HEK293T (cell line): ENCODE data around the gene GRIFIN.
"Not testable (repeated sequence)": the region's sequence is repeated elsewhere in the genome, so short reads cannot be mapped to it uniquely, and the experiment has no call there.

Experiments
- CTCF ChIA-PET: fragments of 350-600 bp; formaldehyde crosslinking; extraction: SDS; loops from one replicate; lab custom pipeline; 2021; ENCODE audit warnings: antibody characterized with exemption, inconsistent platforms; lab: Yijun Ruan, JAX
- POLR2A ChIA-PET: fragments of 350-600 bp; formaldehyde crosslinking; extraction: SDS; loops from one replicate; lab custom pipeline; 2020; ENCODE audit warnings: antibody characterized with exemption, inconsistent platforms; lab: Yijun Ruan, JAX
- DNase-seq: peaks from one replicate; pipeline ENCODE4 v3.0.0; 2012; ENCODE audit warnings: mixed read lengths; ENCODE audit errors: extremely low spot score
- ARNT ChIP-seq: fragments of 450-650 bp; IDR thresholded peaks from 2 replicates; pipeline ENCODE4 v1.6.1; 2017; ENCODE audit warnings: mild to moderate bottlenecking
- BHLHE40 ChIP-seq: fragments of 450-650 bp; IDR thresholded peaks from 2 replicates; pipeline ENCODE4 v1.6.1; 2016; ENCODE audit warnings: mild to moderate bottlenecking, moderate library complexity, borderline replicate concordance
- CTBP1 ChIP-seq: fragments of 450-650 bp; IDR thresholded peaks from 2 replicates; pipeline ENCODE4 v1.6.1; 2016; ENCODE audit warnings: borderline replicate concordance
- ELF4 ChIP-seq: fragments of 450-650 bp; IDR thresholded peaks from 2 replicates; pipeline ENCODE4 v1.6.1; 2017; ENCODE audit warnings: antibody characterized with exemption
- FOXA1 ChIP-seq: fragments of 450-650 bp; IDR thresholded peaks from 2 replicates; pipeline ENCODE4 v1.6.1; 2016; ENCODE audit warnings: mild to moderate bottlenecking
- FOXK2 ChIP-seq: fragments of 450-650 bp; IDR thresholded peaks from 2 replicates; pipeline ENCODE4 v1.6.1; 2016; ENCODE audit warnings: mild to moderate bottlenecking
- FOXM1 ChIP-seq: fragments of 450-650 bp; IDR thresholded peaks from 2 replicates; pipeline ENCODE4 v1.6.1; 2017; ENCODE audit warnings: mild to moderate bottlenecking, borderline replicate concordance
- HDGF ChIP-seq: fragments of 450-650 bp; IDR thresholded peaks from 2 replicates; pipeline ENCODE4 v1.6.1; 2017; ENCODE audit warnings: antibody characterized with exemption, borderline replicate concordance
- L3MBTL2 ChIP-seq: fragments of 450-650 bp; conservative IDR thresholded peaks from 2 replicates; pipeline ENCODE4 v1.6.1; 2016; ENCODE audit warnings: mild to moderate bottlenecking
- LEF1 ChIP-seq: fragments of 450-650 bp; IDR thresholded peaks from 2 replicates; pipeline ENCODE4 v1.6.1; 2017; ENCODE audit warnings: mild to moderate bottlenecking, borderline replicate concordance
- NFRKB ChIP-seq: fragments of 450-650 bp; IDR thresholded peaks from 2 replicates; pipeline ENCODE4 v1.6.1; 2016; ENCODE audit warnings: mild to moderate bottlenecking, moderate library complexity
- SP1 ChIP-seq: fragments of 450-650 bp; IDR thresholded peaks from 2 replicates; pipeline ENCODE4 v1.6.1; 2017
- SUZ12 ChIP-seq: fragments of 450-650 bp; IDR thresholded peaks from 2 replicates; pipeline ENCODE4 v1.6.1; 2016; ENCODE audit warnings: mild to moderate bottlenecking
- TARDBP ChIP-seq: fragments of 450-650 bp; IDR thresholded peaks from 2 replicates; pipeline ENCODE4 v1.6.1; 2016
- ZNF384 ChIP-seq: fragments of 450-650 bp; IDR thresholded peaks from 2 replicates; pipeline ENCODE4 v1.6.1; 2016
- TF ChIP-seq, protein P1 (sequence below): fragments of 450-650 bp; IDR thresholded peaks from 2 replicates; pipeline ENCODE4 v1.6.1; 2016

The GRIFIN gene

DNA sequence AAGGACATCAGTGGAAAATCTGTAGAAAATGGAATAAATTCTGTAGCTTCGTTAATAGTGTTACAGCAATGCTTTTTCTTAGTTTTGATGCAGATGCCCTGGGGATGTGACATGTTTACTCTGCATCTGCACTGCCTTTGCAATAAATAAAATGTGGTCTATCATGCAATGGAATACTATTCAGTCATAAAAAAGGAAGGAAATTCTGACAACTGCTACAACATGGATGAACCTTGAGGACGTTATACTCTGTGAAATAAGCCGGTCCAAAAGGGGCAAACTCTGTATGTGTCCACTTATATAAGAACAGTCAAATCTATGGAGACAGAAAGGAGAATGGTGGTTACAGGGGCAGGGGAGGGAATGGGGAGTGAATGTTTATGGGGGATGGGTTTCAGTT, 13.5 kb downstream of the GRIFIN start:
- TF ChIP-seq SUZ12 (no peak), NFRKB (no peak), LEF1 (no peak), ELF4 (no peak), ARNT (no peak), ZNF384 (no peak), CTBP1 (no peak), TARDBP (no peak), HDGF (no peak), SP1 (no peak), FOXK2 (no peak), L3MBTL2 (no peak), FOXA1 (no peak), BHLHE40 (no peak), FOXM1 (no peak)
- TF ChIP-seq, protein P1, sequence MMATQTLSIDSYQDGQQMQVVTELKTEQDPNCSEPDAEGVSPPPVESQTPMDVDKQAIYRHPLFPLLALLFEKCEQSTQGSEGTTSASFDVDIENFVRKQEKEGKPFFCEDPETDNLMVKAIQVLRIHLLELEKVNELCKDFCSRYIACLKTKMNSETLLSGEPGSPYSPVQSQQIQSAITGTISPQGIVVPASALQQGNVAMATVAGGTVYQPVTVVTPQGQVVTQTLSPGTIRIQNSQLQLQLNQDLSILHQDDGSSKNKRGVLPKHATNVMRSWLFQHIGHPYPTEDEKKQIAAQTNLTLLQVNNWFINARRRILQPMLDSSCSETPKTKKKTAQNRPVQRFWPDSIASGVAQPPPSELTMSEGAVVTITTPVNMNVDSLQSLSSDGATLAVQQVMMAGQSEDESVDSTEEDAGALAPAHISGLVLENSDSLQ = no peak
- ChIA-PET POLR2A (no interaction called here), CTCF (no interaction called here)
- DNase-seq = no peak

- ChIA-PET CTCF (interaction anchor here (0.6 kb wide), 1 partner anchor 1981 kb away, joined by 3 read pairs; no protein-coding TSS in a partner anchor), POLR2A (no interaction called here)
- no peak for DNase-seq
- TF ChIP-seq FOXA1 (no peak), LEF1 (no peak), ZNF384 (no peak)
These were observed 14.8 kb downstream of the GRIFIN start for GRCh38 chr7:2461268-2462026.

GRCh38 chr7:2460641-2461040, 15.6 kb downstream of the GRIFIN start:
- ChIA-PET POLR2A (no interaction called here), CTCF (no interaction called here)
- TF ChIP-seq, protein P1 = no peak
- no peak for TF ChIP-seq TARDBP
- no peak for TF ChIP-seq NFRKB
- TF ChIP-seq L3MBTL2 = no peak
- TF ChIP-seq ZNF384 = no peak
- TF ChIP-seq BHLHE40 = no peak
- no peak for TF ChIP-seq ARNT
- TF ChIP-seq FOXM1 = no peak
- TF ChIP-seq FOXA1 = no peak
- DNase-seq = no peak

GRCh38 chr7:2460188-2460587, 16.0 kb downstream of the GRIFIN start:
- ChIA-PET CTCF (interaction anchor here (0.6 to 2.4 kb wide), 2 partner anchors 9 to 95 kb away, joined by 3 to 11 read pairs; partner anchors contain the start of gene BRAT1), POLR2A (no interaction called here)
- no peak for TF ChIP-seq SP1
- TF ChIP-seq CTBP1 = no peak
- TF ChIP-seq NFRKB = no peak
- TF ChIP-seq ARNT = no peak
- no peak for TF ChIP-seq HDGF
- TF ChIP-seq LEF1 = no peak
- no peak for DNase-seq

DNA sequence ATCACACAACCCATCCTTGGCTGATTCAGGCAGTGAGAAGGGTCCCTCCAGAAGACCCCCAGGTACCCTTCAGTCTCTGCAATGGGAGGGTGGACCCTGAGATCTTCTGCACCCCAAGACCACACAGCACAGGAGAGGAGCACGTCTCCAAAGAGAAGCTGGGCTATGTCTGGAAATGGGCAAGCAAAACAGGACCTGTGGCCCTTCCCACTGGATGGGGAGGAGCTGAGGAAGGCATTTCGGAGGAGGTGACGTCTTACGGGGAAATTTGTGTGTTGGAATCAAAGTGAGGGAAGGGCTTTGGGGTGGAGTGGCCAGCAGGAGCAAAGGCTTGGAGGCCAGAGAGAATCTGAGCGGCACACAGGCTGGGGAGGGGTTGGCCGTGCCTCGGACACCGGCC, 16.5 kb downstream of the GRIFIN start:
- ChIA-PET POLR2A (no interaction called here), CTCF (interaction anchor here (0.6 to 2.4 kb wide), 2 partner anchors 9 to 96 kb away, joined by 3 to 11 read pairs; partner anchors contain the start of gene BRAT1)
- no peak for DNase-seq
- TF ChIP-seq BHLHE40 = no peak
- TF ChIP-seq L3MBTL2 = no peak
- TF ChIP-seq HDGF = no peak
- no peak for TF ChIP-seq FOXA1
- TF ChIP-seq FOXM1 = no peak
- no peak for TF ChIP-seq SP1
- TF ChIP-seq FOXK2 = no peak
- TF ChIP-seq CTBP1 = no peak
- no peak for TF ChIP-seq ARNT

DNA sequence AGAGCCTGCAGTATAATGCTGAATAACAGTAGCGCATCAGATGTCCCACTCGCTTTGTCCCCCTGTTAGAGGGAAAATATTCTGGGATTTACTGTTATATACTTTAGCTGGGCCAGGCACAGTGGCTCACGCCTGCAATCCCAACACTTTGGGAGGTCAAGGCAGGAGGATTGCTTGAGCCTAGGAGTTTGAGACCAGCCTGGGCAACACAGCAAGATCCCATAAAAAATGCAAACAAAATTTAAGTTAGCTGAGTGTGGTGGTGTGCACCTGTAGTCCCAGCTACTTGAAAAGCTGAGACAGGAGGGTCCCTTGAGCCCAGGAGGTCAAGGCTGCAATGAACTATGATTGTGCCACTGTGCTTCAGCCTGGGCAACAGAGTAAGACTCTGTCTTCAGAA, 22.3 kb downstream of the GRIFIN start:
- POLR2A ChIA-PET = not testable (repeated sequence)
- CTCF ChIA-PET = interaction anchor here (7.5 kb wide), 1 partner anchor 14 kb away, joined by 79 read pairs; no protein-coding TSS in a partner anchor

GRCh38 chr7:2452643-2453270, 23.4 kb downstream of the GRIFIN start:
- TF ChIP-seq L3MBTL2 (no peak), ZNF384 (no peak), HDGF (no peak), FOXK2 (no peak), SUZ12 (no peak), FOXM1 (no peak), NFRKB (no peak), LEF1 (no peak), ELF4 (no peak), FOXA1 (no peak), SP1 (no peak), BHLHE40 (no peak), ARNT (no peak), TARDBP (no peak), CTBP1 (no peak)
- TF ChIP-seq, protein P1 = no peak
- no peak for DNase-seq
- CTCF ChIA-PET = interaction anchor here (0.7 to 7.5 kb wide), 2 partner anchors 15 to 207 kb away, joined by 3 to 79 read pairs; no protein-coding TSS in a partner anchor
- POLR2A ChIA-PET = no interaction called here

More for the DNA sequence above, 22.3 kb downstream of the GRIFIN start:
- DNase-seq = not testable (repeated sequence)
